Astrocyte (in vitro differentiated cells and primary cell): ENCODE data around the gene CDKL4. TPM values are rescaled to one million over a fixed set of nuclear protein-coding genes. Genes with fewer than 3 reads are reported as not detected.

Experiments
- DNase-seq: peaks from one replicate; pipeline ENCODE4 v3.0.0-alpha.2; 2010; ENCODE audit warnings: low read depth
- FAIRE-seq: peaks from 2 replicates; lab custom pipeline; 2011; peaks lifted over from hg19 to GRCh38; lab: Jason Lieb, UNC
- H2AFZ ChIP-seq: 2 replicates; pipeline ENCODE4 v1.6.0; 2012; ENCODE audit warnings: low read depth, low read length, inconsistent platforms
- H3K27ac ChIP-seq: 2 replicates; pipeline ENCODE4 v1.5.1; 2011; ENCODE audit warnings: low read depth, low read length, inconsistent platforms
- H3K27me3 ChIP-seq: 2 replicates; pipeline ENCODE4 v1.6.0; 2011; ENCODE audit warnings: low read length, inconsistent platforms; ENCODE audit not compliant: insufficient read depth
- H3K36me3 ChIP-seq: 2 replicates; pipeline ENCODE4 v1.5.1; 2011; ENCODE audit warnings: low read length, inconsistent platforms; ENCODE audit not compliant: insufficient read depth
- H3K4me1 ChIP-seq: 2 replicates; pipeline ENCODE4 v1.5.1; 2011; ENCODE audit warnings: low read length, inconsistent platforms; ENCODE audit not compliant: insufficient read depth
- H3K4me2 ChIP-seq: 2 replicates; pipeline ENCODE4 v1.6.0; 2012; ENCODE audit warnings: low read length, inconsistent platforms
- H3K4me3 ChIP-seq: 2 replicates; pipeline ENCODE4 v1.5.1; 2011; ENCODE audit warnings: low read depth, mild to moderate bottlenecking, low read length, inconsistent platforms; ENCODE audit not compliant: insufficient read depth
- H3K79me2 ChIP-seq: 2 replicates; pipeline ENCODE4 v1.6.0; 2012; ENCODE audit warnings: mild to moderate bottlenecking, low read length, inconsistent platforms; ENCODE audit not compliant: insufficient read depth
- H3K9ac ChIP-seq: 2 replicates; pipeline ENCODE4 v1.6.0; 2012; ENCODE audit warnings: mild to moderate bottlenecking, low read length, inconsistent platforms
- H3K9me3 ChIP-seq: 2 replicates; pipeline ENCODE4 v1.5.1; 2012; ENCODE audit warnings: low read depth, mild to moderate bottlenecking, low read length, inconsistent platforms; ENCODE audit not compliant: insufficient read depth
- H4K20me1 ChIP-seq: 2 replicates; pipeline ENCODE4 v1.6.0; 2012; ENCODE audit warnings: low read length, inconsistent platforms; ENCODE audit not compliant: insufficient read depth
- H3K27ac Mint-ChIP-seq: one replicate; pipeline ENCODE4 v1.8.0; 2021; ENCODE audit warnings: mild to moderate bottlenecking, mixed read lengths; ENCODE audit not compliant: unreplicated experiment
- H3K27me3 Mint-ChIP-seq: one replicate; pipeline ENCODE4 v1.8.0; 2021; ENCODE audit warnings: low read depth, mixed read lengths; ENCODE audit not compliant: unreplicated experiment
- H3K36me3 Mint-ChIP-seq: one replicate; pipeline ENCODE4 v1.8.0; 2021; ENCODE audit warnings: low read depth, mixed read lengths; ENCODE audit not compliant: unreplicated experiment
- H3K4me1 Mint-ChIP-seq: one replicate; pipeline ENCODE4 v1.8.0; 2021; ENCODE audit warnings: low read depth, mixed read lengths; ENCODE audit not compliant: unreplicated experiment
- H3K4me3 Mint-ChIP-seq: one replicate; pipeline ENCODE4 v1.8.0; 2021; ENCODE audit warnings: mild to moderate bottlenecking, moderate library complexity, mixed read lengths; ENCODE audit not compliant: unreplicated experiment
- H3K9me3 Mint-ChIP-seq: one replicate; pipeline ENCODE4 v1.8.0; 2021; ENCODE audit warnings: mild to moderate bottlenecking, mixed read lengths; ENCODE audit not compliant: unreplicated experiment
- EZH2 ChIP-seq: IDR thresholded peaks from 2 replicates; pipeline ENCODE4 v1.6.1; 2012; ENCODE audit warnings: mild to moderate bottlenecking, low read length, inconsistent platforms; ENCODE audit not compliant: insufficient read depth
- total RNA-seq: library from RNA; stranded (reverse); gene quantifications from 2 replicates; pipeline ENCODE4 v1.2.1, GENCODE V29; 2021
- TF ChIP-seq, protein P1 (sequence below): IDR thresholded peaks from 2 replicates; pipeline ENCODE4 v1.5.1; 2011; ENCODE audit warnings: low read depth, mild to moderate bottlenecking, inconsistent platforms, low read length, moderate library complexity; ENCODE audit not compliant: insufficient read depth

Gene CDKL4
- total RNA-seq, 1 donor from 2014 or later = 1.4 TPM

DNA sequence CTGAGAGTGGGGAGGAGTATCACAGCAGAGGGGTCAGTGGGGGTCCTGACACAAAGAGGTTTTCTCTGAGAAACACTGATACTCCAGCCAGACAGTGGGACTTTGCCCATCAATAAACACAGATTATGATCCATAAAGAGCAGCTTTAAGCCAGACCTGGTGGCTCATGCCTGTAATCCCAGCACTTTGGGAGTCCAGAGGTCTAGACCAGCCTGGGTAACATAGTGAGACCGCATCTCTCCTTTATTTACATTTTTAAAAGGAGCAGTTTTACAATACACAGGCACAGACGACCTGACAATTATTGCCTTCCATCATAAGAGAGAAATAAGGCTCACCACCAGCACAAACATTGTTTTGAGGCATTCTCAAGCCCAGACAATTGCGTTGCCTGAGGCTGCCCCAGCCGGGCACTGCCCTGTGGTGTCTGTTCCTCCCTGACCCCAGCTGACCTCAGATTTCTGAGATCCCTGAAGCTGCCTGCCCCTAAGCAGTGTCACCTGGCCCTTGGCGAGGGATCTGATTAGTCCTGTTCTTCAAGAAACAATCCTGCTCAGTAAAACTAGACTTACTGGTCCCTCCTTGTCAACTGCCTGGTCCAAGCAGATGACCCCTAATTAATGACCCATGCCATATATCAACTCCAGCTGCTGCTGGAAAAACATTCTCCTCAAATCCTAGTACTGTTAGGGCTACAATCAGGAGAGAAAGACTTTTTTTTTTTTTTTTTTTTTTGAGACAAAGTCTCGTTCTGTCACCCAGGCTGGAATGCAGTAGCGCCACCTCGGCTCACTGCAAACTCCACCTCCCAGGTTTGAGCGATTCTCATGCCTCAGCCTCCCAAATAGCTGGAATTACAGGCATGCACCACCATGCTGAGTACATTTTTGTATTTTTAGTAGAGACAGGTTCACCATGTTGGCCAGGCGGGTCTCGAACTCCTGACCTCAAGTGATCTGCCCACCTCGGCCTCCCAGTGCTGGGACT, 63.5 kb downstream of the CDKL4 start:
- no peaks in the 10 kb centered on the region for H3K9me3 Mint-ChIP-seq
- Histone ChIP-seq H3K9ac (no peak overlapping the region), H3K9me3 (no peaks in the 10 kb centered on the region), H3K36me3 (no peaks in the 10 kb centered on the region), H3K4me3 (no peak overlapping the region), H4K20me1 (no peaks in the 10 kb centered on the region), H3K27ac (no peak overlapping the region), H3K27me3 (no peaks in the 10 kb centered on the region), H3K4me2 (no peak overlapping the region), H2AFZ (no peak overlapping the region), H3K4me1 (no peaks in the 10 kb centered on the region), H3K79me2 (no peaks in the 10 kb centered on the region)
- DNase-seq = no peak
- no peak overlapping the region for H3K27ac Mint-ChIP-seq
- no peak for TF ChIP-seq EZH2
- TF ChIP-seq, protein P1, sequence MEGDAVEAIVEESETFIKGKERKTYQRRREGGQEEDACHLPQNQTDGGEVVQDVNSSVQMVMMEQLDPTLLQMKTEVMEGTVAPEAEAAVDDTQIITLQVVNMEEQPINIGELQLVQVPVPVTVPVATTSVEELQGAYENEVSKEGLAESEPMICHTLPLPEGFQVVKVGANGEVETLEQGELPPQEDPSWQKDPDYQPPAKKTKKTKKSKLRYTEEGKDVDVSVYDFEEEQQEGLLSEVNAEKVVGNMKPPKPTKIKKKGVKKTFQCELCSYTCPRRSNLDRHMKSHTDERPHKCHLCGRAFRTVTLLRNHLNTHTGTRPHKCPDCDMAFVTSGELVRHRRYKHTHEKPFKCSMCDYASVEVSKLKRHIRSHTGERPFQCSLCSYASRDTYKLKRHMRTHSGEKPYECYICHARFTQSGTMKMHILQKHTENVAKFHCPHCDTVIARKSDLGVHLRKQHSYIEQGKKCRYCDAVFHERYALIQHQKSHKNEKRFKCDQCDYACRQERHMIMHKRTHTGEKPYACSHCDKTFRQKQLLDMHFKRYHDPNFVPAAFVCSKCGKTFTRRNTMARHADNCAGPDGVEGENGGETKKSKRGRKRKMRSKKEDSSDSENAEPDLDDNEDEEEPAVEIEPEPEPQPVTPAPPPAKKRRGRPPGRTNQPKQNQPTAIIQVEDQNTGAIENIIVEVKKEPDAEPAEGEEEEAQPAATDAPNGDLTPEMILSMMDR = no peak
- no peak overlapping the region for H3K4me3 Mint-ChIP-seq
- FAIRE-seq = no peak
- no peaks in the 10 kb centered on the region for H3K27me3 Mint-ChIP-seq
- peaks cover 18% of the 10 kb centered on the region for H3K36me3 Mint-ChIP-seq
- peaks cover 8% of the 10 kb centered on the region for H3K4me1 Mint-ChIP-seq

DNA sequence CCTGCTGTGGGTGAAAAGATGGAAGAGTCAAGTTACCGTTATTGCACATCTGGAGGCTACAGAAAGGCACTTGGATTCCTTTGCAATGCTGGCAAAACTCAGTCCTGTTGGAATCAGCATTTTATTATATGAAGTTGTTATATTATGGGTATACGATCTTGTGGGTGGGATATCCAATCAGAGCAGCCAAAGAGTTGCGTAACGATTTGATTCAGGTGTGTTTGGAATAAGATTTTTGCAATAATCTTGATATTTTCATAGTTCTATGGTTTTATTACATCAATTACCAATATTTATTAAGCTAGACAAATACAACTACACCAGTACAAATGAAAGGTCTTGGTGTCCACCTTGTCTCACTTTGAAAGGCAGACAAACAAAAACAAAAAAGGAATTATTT, 65.0 kb downstream of the CDKL4 start:
- Mint-ChIP-seq H3K4me3 (no peak overlapping the region), H3K9me3 (no peaks in the 10 kb centered on the region)

More for the DNA sequence above, 65.0 kb downstream of the CDKL4 start:
- FAIRE-seq (no peak), DNase-seq (no peak)
- H2AFZ ChIP-seq = no peak overlapping the region
- H3K27me3 Mint-ChIP-seq = no peaks in the 10 kb centered on the region
- no peaks in the 10 kb centered on the region for H3K9me3 ChIP-seq
- H3K4me2 ChIP-seq = no peak overlapping the region
- H3K27ac Mint-ChIP-seq = no peak overlapping the region
- H3K36me3 Mint-ChIP-seq = peaks cover 13% of the 10 kb centered on the region
- no peak overlapping the region for H3K9ac ChIP-seq
- no peaks in the 10 kb centered on the region for H3K79me2 ChIP-seq
- H3K36me3 ChIP-seq = no peaks in the 10 kb centered on the region
- H3K27ac ChIP-seq = no peak overlapping the region
- no peaks in the 10 kb centered on the region for H3K27me3 ChIP-seq
- H4K20me1 ChIP-seq = no peaks in the 10 kb centered on the region
- peaks cover 8% of the 10 kb centered on the region for H3K4me1 Mint-ChIP-seq
- TF ChIP-seq, protein P1 = no peak
- no peak for TF ChIP-seq EZH2
- no peak overlapping the region for H3K4me3 ChIP-seq
- no peaks in the 10 kb centered on the region for H3K4me1 ChIP-seq
